Esophagus squamous epithelium (tissue), 5 donors: Measurements from ENCODE around the gene DHRS13. TPM values are rescaled to one million over a fixed set of nuclear protein-coding genes. Genes with fewer than 3 reads are reported as not detected.

Experiments
- DNase-seq: peaks from one replicate; lab custom pipeline; 2025; lab: John Stamatoyannopoulos, UW
- H3K27ac ChIP-seq, 4 donors: fragments of 200-600 bp; sonication (generic); one replicate each; pipeline ENCODE4 v1.5.1; 2016 to 2019; ENCODE audit warnings: mild to moderate bottlenecking in 1 of 4
- H3K27me3 ChIP-seq, 4 donors: fragments of 200-600 bp; sonication (generic); 1 replicate in 3 of 4; 2 replicates in 1 of 4; pipeline versions ENCODE4 v1.5.1 to v1.6.0; 2017 to 2021; ENCODE audit warnings: antibody characterized with exemption in 1 of 4
- H3K36me3 ChIP-seq, 3 donors: fragments of 200-600 bp; sonication (generic); one replicate each; pipeline ENCODE4 v1.5.1; 2016 to 2019
- H3K4me1 ChIP-seq, 3 donors: fragments of 200-600 bp; sonication (generic); one replicate each; pipeline ENCODE4 v1.5.1; 2017 to 2019
- H3K4me3 ChIP-seq, 4 donors: fragments of 200-600 bp; sonication (generic); 1 replicate in 3 of 4; 2 replicates in 1 of 4; pipeline ENCODE4 v1.5.1; 2016 to 2019; ENCODE audit warnings: mild to moderate bottlenecking in 2 of 4, moderate library complexity in 1 of 4
- H3K9me3 ChIP-seq, 3 donors: fragments of 200-600 bp; sonication (generic); one replicate each; pipeline ENCODE4 v1.5.1; 2016 to 2019
- CTCF ChIP-seq, 6 experiments: fragments of 450-650 bp in 4 of 6; fragments of 200-600 bp in 2 of 6; sonication (generic) in 2 of 6; IDR thresholded peaks; one replicate each; pipeline ENCODE4 v1.5.1; 2016 to 2019; ENCODE audit warnings: antibody characterized with exemption in 6 of 6, mild to moderate bottlenecking in 4 of 6, moderate library complexity in 4 of 6
- POLR2A ChIP-seq, 4 donors: fragments of 450-650 bp; IDR thresholded peaks; one replicate each; pipeline ENCODE4 v1.6.1; 2017; ENCODE audit warnings: antibody characterized with exemption in 4 of 4, mild to moderate bottlenecking in 4 of 4, moderate library complexity in 3 of 4
- WGBS, 2 donors: methylation state at CpG; one replicate each; pipeline ENCODE4 v1.1.5; 2018; 5-methylcytosine and 5-hydroxymethylcytosine counted together
- intact Hi-C: fragments of 100-400 bp; cut with DNase I; formaldehyde crosslinking; loops from one replicate; pipeline ENCODE4 v1.15.0; 2022
- total RNA-seq, 4 donors: library from RNA; depleted of rRNA; stranded (reverse); fragments of >200 nt; gene quantifications; one replicate each; pipeline ENCODE4 v1.1.0, GENCODE V29; 2016
- donor health status: DM: yes; HTN: yes; CAD: no.

Gene DHRS13
- total RNA-seq, 4 donors from 2014 or later: 10.3 to 17.0 (median 14.9) TPM

GRCh38 chr17:28883967-28884702 lies 18.7 kb downstream of the DHRS13 start:
- Histone ChIP-seq H3K4me3 (no peak overlapping the region), H3K27ac (no peak overlapping the region), H3K36me3 (peaks cover 51 to 97% (median 63%) of the 10 kb centered on the region in 3 donors), H3K4me1 (no peaks in the 10 kb centered on the region), H3K27me3 (no peaks in the 10 kb centered on the region), H3K9me3 (no peaks in the 10 kb centered on the region)
- intact Hi-C loops: no loop called here
- no peak for TF ChIP-seq POLR2A (IDR thresholded peaks at IDR 0.05)
- no peak for TF ChIP-seq CTCF (IDR thresholded peaks at IDR 0.05)
- WGBS, 2 donors: 81% methylated on average over 12 to 14 of the region's 27 CpGs
- no peak for DNase-seq

- DNase-seq: no peak
- Histone ChIP-seq H3K4me1 (no peaks in the 10 kb centered on the region), H3K27ac (no peak overlapping the region), H3K4me3 (no peak overlapping the region), H3K27me3 (no peaks in the 10 kb centered on the region), H3K36me3 (peaks cover 49 to 100% (median 70%) of the 10 kb centered on the region in 3 donors), H3K9me3 (no peaks in the 10 kb centered on the region)
- 93 to 95% methylated on average over 10 to 13 of the region's 18 CpGs for WGBS, 2 donors
- intact Hi-C loops: no loop called here
- TF ChIP-seq POLR2A (IDR thresholded peaks at IDR 0.05) (no peak), CTCF (IDR thresholded peaks at IDR 0.05) (no peak)
Measured at GRCh38 chr17:28882154-28882895, 20.6 kb downstream of the DHRS13 start.

GRCh38 chr17:28881533-28882056 lies 21.3 kb downstream of the DHRS13 start:
- WGBS, 2 donors: 92 to 95% methylated on average over 13 to 17 of the region's 17 CpGs
- intact Hi-C loops: no loop called here
- no peaks in the 10 kb centered on the region for H3K9me3 ChIP-seq
- no peak overlapping the region for H3K4me3 ChIP-seq
- H3K4me1 ChIP-seq: no peaks in the 10 kb centered on the region
- no peak overlapping the region for H3K27ac ChIP-seq
- no peak for DNase-seq
- no peaks in the 10 kb centered on the region for H3K27me3 ChIP-seq
- H3K36me3 ChIP-seq: peaks cover 46 to 93% (median 70%) of the 10 kb centered on the region in 3 donors
- TF ChIP-seq CTCF (IDR thresholded peaks at IDR 0.05) (no peak), POLR2A (IDR thresholded peaks at IDR 0.05) (no peak)

GRCh38 chr17:28880572-28880945 lies 22.3 kb downstream of the DHRS13 start:
- H3K4me1 ChIP-seq: peaks cover 0 to 9% (median 0%) of the 10 kb centered on the region in 3 donors
- H3K36me3 ChIP-seq: peaks cover 45 to 82% (median 70%) of the 10 kb centered on the region in 3 donors
- H3K27ac ChIP-seq: no peak overlapping the region
- TF ChIP-seq POLR2A (IDR thresholded peaks at IDR 0.05) (no peak), CTCF (IDR thresholded peaks at IDR 0.05) (no peak)
- DNase-seq: no peak
- H3K9me3 ChIP-seq: no peaks in the 10 kb centered on the region
- no peak overlapping the region for H3K4me3 ChIP-seq
- WGBS, 2 donors: 74 to 87% methylated on average over 4 to 6 of the region's 10 CpGs
- no peaks in the 10 kb centered on the region for H3K27me3 ChIP-seq
- intact Hi-C loops: no loop called here
